ENCODE measurements around the gene CDC5L. TPM values are rescaled to one million over a fixed set of nuclear protein-coding genes. Genes with fewer than 3 reads are reported as not detected.

The CDC5L gene
- total RNA-seq, 1 donor from 2014 or later = 19.0 TPM

DNA sequence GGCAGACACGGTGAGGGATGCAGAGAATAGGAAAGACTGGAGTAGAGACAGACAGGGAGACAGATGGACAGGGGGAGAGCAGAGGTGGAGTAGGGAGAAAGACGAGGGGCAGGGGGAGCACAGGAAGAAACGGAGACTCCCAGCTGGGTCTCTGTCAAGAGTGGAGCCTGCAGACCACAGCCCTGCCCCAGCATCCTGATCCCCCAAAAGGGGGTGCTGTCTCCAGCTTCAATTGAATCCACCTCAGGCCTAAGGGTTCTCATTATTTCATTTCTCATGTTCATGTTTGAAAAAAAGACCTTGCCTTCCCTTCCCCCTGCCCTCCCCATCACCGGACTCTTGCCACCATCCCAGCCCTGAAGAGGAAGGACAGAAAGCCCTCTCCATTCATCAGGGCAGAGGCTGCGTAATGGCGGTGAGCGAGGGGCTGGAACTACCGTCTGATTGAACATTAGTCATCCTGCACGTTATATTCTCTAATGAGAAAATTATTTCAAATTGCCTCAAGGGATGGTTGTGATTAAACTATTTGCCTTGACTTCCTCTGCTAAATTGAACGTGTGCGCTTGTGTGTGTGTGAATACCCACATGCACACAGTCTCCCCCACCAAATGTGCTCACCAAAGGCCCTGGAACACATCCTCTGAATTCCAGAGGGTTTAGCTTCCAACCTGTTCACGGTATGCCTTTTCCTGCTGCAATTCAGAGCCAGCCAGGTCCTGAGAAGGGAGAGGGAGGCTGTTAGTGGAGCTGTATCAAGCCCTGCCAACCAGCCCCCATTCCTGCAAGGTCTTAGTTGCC, 98.3 kb downstream of the CDC5L start:
- Mint-ChIP-seq H3K4me1 (ENCODE audit: low read depth) (peaks cover 34% of the 10 kb centered on the region), H3K9me3 (ENCODE audit: low read depth) (no peaks in the 10 kb centered on the region), H3K27ac (ENCODE audit: unreplicated experiment) (peak overlapping the region; percentile 43), H3K36me3 (ENCODE audit: low read depth) (no peaks in the 10 kb centered on the region), H3K27me3 (ENCODE audit: low read depth) (peaks cover 7% of the 10 kb centered on the region), H3K4me3 (ENCODE audit: unreplicated experiment) (no peak overlapping the region)
- TF ChIP-seq, protein P1, sequence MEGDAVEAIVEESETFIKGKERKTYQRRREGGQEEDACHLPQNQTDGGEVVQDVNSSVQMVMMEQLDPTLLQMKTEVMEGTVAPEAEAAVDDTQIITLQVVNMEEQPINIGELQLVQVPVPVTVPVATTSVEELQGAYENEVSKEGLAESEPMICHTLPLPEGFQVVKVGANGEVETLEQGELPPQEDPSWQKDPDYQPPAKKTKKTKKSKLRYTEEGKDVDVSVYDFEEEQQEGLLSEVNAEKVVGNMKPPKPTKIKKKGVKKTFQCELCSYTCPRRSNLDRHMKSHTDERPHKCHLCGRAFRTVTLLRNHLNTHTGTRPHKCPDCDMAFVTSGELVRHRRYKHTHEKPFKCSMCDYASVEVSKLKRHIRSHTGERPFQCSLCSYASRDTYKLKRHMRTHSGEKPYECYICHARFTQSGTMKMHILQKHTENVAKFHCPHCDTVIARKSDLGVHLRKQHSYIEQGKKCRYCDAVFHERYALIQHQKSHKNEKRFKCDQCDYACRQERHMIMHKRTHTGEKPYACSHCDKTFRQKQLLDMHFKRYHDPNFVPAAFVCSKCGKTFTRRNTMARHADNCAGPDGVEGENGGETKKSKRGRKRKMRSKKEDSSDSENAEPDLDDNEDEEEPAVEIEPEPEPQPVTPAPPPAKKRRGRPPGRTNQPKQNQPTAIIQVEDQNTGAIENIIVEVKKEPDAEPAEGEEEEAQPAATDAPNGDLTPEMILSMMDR (IDR thresholded peaks at IDR 0.05) = peak; percentile 24
- DNase-seq (ENCODE audit: low spot score) = no peak

DNA sequence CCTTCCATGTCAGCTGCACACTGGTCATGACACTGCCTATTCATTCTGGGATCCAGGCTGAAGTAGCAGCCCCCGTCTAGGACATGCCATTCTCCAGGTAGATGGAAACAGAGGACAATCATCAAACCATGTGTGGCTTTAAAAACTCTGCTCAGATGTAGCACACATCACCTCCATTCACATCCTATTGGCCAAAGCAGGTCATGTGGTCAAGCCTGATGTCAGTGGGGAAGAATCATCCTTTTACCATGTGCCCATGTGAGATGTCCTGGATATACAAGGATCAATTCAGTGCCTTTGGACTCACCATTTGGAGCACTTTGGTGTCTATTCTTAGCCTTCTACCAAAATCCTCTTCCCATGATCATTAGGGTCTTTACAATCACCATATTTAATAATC, 99.5 kb downstream of the CDC5L start:
- no peak overlapping the region for H3K27ac Mint-ChIP-seq (ENCODE audit: unreplicated experiment)
- H3K9me3 Mint-ChIP-seq (ENCODE audit: low read depth) = no peaks in the 10 kb centered on the region
- peaks cover under 1% of the 10 kb centered on the region for H3K36me3 Mint-ChIP-seq (ENCODE audit: low read depth)
- peaks cover 7% of the 10 kb centered on the region for H3K27me3 Mint-ChIP-seq (ENCODE audit: low read depth)
- no peak for DNase-seq (ENCODE audit: low spot score)
- H3K4me3 Mint-ChIP-seq (ENCODE audit: unreplicated experiment) = no peak overlapping the region
- peaks cover 38% of the 10 kb centered on the region for H3K4me1 Mint-ChIP-seq (ENCODE audit: low read depth)
- TF ChIP-seq, protein P1 (IDR thresholded peaks at IDR 0.05) = no peak

DNA sequence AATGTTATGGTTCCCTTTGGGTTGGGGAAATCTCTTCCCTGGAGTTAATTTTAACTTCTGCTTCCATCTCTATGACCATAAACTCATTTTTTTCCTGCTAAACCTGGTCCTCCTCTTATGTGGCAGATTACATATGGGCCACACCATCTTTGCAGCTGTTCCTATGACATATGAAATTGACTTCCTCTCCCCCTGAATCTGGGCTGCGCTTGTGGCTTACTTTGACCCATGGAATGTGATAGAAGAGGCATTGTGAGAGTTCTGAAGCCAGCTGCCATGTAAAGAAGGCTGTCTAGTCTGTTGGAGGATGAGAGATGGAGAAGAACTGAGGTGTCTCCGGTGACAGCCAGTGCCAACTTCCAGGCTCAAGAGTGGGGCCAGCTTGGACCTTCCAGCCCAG, 100.1 kb downstream of the CDC5L start:
- Mint-ChIP-seq H3K27ac (ENCODE audit: unreplicated experiment) (no peak overlapping the region), H3K4me1 (ENCODE audit: low read depth) (peaks cover 37% of the 10 kb centered on the region), H3K27me3 (ENCODE audit: low read depth) (peaks cover 7% of the 10 kb centered on the region), H3K4me3 (ENCODE audit: unreplicated experiment) (no peak overlapping the region), H3K36me3 (ENCODE audit: low read depth) (peaks cover 2% of the 10 kb centered on the region), H3K9me3 (ENCODE audit: low read depth) (no peaks in the 10 kb centered on the region)
- TF ChIP-seq, protein P1 (IDR thresholded peaks at IDR 0.05) = no peak
- no peak for DNase-seq (ENCODE audit: low spot score)

DNA sequence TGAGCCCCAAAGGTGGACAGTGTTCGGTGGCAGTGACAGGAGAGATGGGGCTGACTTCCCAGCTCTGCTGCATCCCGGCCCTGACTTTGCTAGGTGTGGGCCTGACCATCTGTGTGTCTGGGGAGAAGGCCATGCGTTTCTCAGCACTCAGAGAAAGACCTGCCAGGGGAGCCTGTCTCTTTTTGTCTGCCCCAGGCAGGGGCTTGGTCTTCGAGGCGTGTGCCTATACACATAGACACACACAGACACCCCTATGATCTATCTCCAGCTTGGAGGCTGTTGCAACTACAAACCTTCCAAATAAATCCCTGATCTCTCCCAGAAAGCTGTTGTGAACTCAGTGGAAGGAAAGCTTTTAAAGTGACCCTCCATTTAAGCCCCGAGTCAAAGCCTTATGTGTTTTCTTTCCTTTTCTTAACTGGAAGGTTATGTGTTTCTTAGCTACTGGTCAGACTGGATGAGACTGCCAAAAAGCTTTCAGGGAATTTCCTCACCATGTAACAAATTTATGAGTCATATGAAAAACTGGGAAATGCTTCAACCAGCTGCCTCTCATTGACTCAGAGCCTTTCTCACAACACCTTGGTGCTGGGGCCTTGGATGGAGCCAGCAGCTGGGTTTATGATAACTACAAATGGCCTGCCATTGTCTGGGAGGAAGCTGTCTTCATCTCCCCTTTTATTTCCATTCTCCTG, 102.6 kb downstream of the CDC5L start:
- peak overlapping the region; percentile 2 for H3K4me3 Mint-ChIP-seq (ENCODE audit: unreplicated experiment)
- peaks cover 7% of the 10 kb centered on the region for H3K27me3 Mint-ChIP-seq (ENCODE audit: low read depth)
- H3K36me3 Mint-ChIP-seq (ENCODE audit: low read depth) = peaks cover 2% of the 10 kb centered on the region
- H3K27ac Mint-ChIP-seq (ENCODE audit: unreplicated experiment) = peak overlapping the region; percentile 97
- no peaks in the 10 kb centered on the region for H3K9me3 Mint-ChIP-seq (ENCODE audit: low read depth)
- no peak for DNase-seq (ENCODE audit: low spot score)
- TF ChIP-seq, protein P1 (IDR thresholded peaks at IDR 0.05) = no peak
- peaks cover 54% of the 10 kb centered on the region for H3K4me1 Mint-ChIP-seq (ENCODE audit: low read depth)

DNA sequence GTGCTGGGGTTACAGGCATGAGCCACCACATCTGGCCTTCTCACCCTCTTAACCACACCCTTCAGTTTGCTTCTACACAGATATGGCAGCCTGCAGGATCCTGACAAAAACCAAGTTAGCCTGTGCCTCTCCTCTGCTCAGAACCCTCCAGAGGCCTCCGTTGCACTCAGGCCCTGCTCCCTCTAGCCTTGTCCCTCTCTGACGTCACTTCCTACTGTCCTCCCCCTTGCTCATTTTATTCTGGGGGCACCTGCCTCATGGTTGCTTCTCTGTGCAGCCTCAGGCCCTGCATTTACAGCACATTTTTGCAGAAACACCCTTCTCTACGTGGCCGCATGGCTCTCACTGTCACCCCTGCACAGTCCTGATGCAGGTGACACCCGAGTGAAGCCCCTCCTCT, 105.6 kb downstream of the CDC5L start:
- Mint-ChIP-seq H3K4me1 (ENCODE audit: low read depth) (peaks cover 43% of the 10 kb centered on the region), H3K4me3 (ENCODE audit: unreplicated experiment) (no peak overlapping the region), H3K27me3 (ENCODE audit: low read depth) (peaks cover 2% of the 10 kb centered on the region), H3K9me3 (ENCODE audit: low read depth) (no peaks in the 10 kb centered on the region), H3K27ac (ENCODE audit: unreplicated experiment) (no peak overlapping the region), H3K36me3 (ENCODE audit: low read depth) (peaks cover 2% of the 10 kb centered on the region)
- TF ChIP-seq, protein P1 (IDR thresholded peaks at IDR 0.05) = no peak
- no peak for DNase-seq (ENCODE audit: low spot score)
